T-helper 17 cell (primary cell): Measurements from ENCODE around the gene ARHGEF9. TPM values are rescaled to one million over a fixed set of nuclear protein-coding genes. Genes with fewer than 3 reads are reported as not detected.

Experiments
- ATAC-seq: fragments of 150-1000 bp; cut with Tn5 transposase; 2 replicates; pipeline ENCODE4 v1.10.0; 2021; ENCODE audit warnings: mild to moderate bottlenecking, moderate library complexity
- DNase-seq, 3 donors: peaks; one replicate each; pipeline versions ENCODE4 v3.0.0 to v3.0.0-alpha.2; 2020 to 2021
- H3K9me3 ChIP-seq: one replicate; pipeline ENCODE4 v1.7.0; 2013; ENCODE audit warnings: low read length, mild to moderate bottlenecking; ENCODE audit not compliant: control insufficient read depth, poor library complexity, severe bottlenecking
- H3K27ac Mint-ChIP-seq: one replicate; pipeline ENCODE4 v1.8.0; 2022; ENCODE audit warnings: mild to moderate bottlenecking, moderate library complexity, mixed read lengths
- H3K27me3 Mint-ChIP-seq: one replicate; pipeline ENCODE4 v1.8.0; 2022; ENCODE audit warnings: mixed read lengths
- H3K36me3 Mint-ChIP-seq: one replicate; pipeline ENCODE4 v1.8.0; 2022; ENCODE audit warnings: low read depth, mixed read lengths
- H3K4me1 Mint-ChIP-seq: one replicate; pipeline ENCODE4 v1.8.0; 2022; ENCODE audit warnings: mild to moderate bottlenecking, mixed read lengths
- H3K4me3 Mint-ChIP-seq: one replicate; pipeline ENCODE4 v1.8.0; 2022; ENCODE audit warnings: mild to moderate bottlenecking, moderate library complexity, mixed read lengths
- total RNA-seq, 4 donors: library from RNA in 2 of 4; stranded (reverse) in 2 of 4; gene quantifications; one replicate each; pipeline ENCODE4 v1.2.3 and lab custom pipeline; 2022 to 2026

Gene ARHGEF9
- total RNA-seq, 2 donors from 2014 or later, result 15.2 to 16.2 TPM

- Mint-ChIP-seq H3K4me1 (peaks cover 5% of the 10 kb centered on the region), H3K36me3 (no peaks in the 10 kb centered on the region), H3K27ac (peak overlapping the region; percentile 4), H3K27me3 (no peaks in the 10 kb centered on the region), H3K4me3 (no peak overlapping the region)
- DNase-seq (no peak), ATAC-seq (no peak)
- no peaks in the 10 kb centered on the region for H3K9me3 ChIP-seq
Measured at GRCh38 chrX:63739885-63740284, 45.1 kb downstream of the ARHGEF9 start.

GRCh38 chrX:63738696-63739095 is 46.3 kb downstream of the ARHGEF9 start:
- Mint-ChIP-seq H3K27me3 (no peaks in the 10 kb centered on the region), H3K4me3 (no peak overlapping the region), H3K36me3 (no peaks in the 10 kb centered on the region), H3K4me1 (peaks cover 5% of the 10 kb centered on the region), H3K27ac (peak overlapping the region; percentile 34)
- DNase-seq (no peak), ATAC-seq (no peak)
- H3K9me3 ChIP-seq, result no peaks in the 10 kb centered on the region

DNA sequence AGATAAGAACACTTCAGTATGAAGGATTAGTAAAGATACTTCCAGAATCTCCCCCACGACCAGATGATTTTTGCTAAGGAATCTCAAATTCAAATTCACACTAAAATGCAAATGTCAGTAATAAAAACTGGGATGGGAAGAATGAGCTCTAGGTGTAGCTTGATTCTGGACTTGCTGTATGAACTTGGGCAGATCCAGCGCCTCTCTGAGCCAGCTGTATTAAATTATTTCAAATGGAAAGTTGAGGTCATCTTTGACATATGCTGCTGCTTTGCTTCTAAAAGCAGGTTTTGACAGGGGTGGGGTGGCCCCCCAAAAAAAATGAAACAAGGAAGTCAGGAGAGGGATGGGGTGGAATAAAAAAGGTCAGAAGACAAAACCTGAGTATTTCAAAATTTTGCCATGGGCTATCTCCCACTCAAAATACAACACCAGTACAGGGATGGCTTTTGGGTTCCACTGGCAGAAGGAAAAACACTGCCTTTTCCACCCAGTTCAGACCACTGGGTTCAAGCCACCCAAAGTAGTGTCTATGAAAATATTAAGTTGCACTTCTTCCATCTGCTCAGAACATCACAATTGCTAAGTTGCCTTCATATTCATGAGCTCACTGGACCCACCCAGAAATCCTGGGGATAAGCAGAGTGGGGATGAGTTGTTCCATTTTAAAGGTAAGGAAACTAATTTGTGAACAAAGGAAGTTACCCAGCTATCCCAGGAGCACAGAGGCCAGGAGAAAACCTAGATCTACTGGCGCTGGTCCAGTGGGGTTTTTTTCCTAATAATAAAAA is 47.7 kb downstream of the ARHGEF9 start:
- ATAC-seq (no peak), DNase-seq (no peak)
- H3K9me3 ChIP-seq, result no peaks in the 10 kb centered on the region
- Mint-ChIP-seq H3K27me3 (no peaks in the 10 kb centered on the region), H3K36me3 (peaks cover under 1% of the 10 kb centered on the region), H3K27ac (no peak overlapping the region), H3K4me1 (peaks cover 7% of the 10 kb centered on the region), H3K4me3 (no peak overlapping the region)

GRCh38 chrX:63735882-63736281 is 49.1 kb downstream of the ARHGEF9 start:
- H3K27me3 Mint-ChIP-seq, result no peaks in the 10 kb centered on the region
- peaks cover 4% of the 10 kb centered on the region for H3K36me3 Mint-ChIP-seq
- DNase-seq (no peak), ATAC-seq (no peak)
- H3K4me1 Mint-ChIP-seq, result peaks cover 8% of the 10 kb centered on the region
- no peaks in the 10 kb centered on the region for H3K9me3 ChIP-seq
- no peak overlapping the region for H3K27ac Mint-ChIP-seq
- H3K4me3 Mint-ChIP-seq, result no peak overlapping the region

GRCh38 chrX:63720293-63720692 is 64.7 kb downstream of the ARHGEF9 start:
- Mint-ChIP-seq H3K36me3 (peaks cover 4% of the 10 kb centered on the region), H3K27ac (no peak overlapping the region)
- no peak for ATAC-seq

DNA sequence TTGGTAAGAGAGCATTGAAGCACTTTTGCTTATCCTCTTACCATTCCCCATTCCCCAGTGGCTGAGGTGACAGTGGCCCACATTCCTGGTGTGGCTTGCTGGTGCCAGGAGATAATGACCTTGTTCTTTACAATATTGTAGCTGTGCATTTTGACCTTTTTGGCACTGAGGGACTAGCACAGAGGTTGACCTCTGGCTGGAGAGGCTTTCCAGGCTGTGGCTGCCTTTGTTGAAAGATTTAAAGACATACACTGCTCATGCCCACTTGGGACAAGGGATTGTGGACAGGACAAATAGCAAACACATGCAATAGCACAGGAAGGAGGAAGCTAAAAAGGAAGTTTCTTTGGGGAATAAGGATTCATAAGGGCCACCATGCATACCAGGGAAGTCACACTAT is 65.4 kb downstream of the ARHGEF9 start:
- Mint-ChIP-seq H3K36me3 (peaks cover 4% of the 10 kb centered on the region), H3K4me3 (no peak overlapping the region), H3K27me3 (no peaks in the 10 kb centered on the region), H3K27ac (no peak overlapping the region), H3K4me1 (no peaks in the 10 kb centered on the region)
- DNase-seq, result no peak
- ATAC-seq, result no peak
- H3K9me3 ChIP-seq, result no peaks in the 10 kb centered on the region

More at GRCh38 chrX:63720293-63720692, 64.7 kb downstream of the ARHGEF9 start:
- H3K9me3 ChIP-seq, result no peaks in the 10 kb centered on the region
- H3K27me3 Mint-ChIP-seq, result no peaks in the 10 kb centered on the region
- H3K4me1 Mint-ChIP-seq, result no peaks in the 10 kb centered on the region
- no peak overlapping the region for H3K4me3 Mint-ChIP-seq
- no peak for DNase-seq

DNA sequence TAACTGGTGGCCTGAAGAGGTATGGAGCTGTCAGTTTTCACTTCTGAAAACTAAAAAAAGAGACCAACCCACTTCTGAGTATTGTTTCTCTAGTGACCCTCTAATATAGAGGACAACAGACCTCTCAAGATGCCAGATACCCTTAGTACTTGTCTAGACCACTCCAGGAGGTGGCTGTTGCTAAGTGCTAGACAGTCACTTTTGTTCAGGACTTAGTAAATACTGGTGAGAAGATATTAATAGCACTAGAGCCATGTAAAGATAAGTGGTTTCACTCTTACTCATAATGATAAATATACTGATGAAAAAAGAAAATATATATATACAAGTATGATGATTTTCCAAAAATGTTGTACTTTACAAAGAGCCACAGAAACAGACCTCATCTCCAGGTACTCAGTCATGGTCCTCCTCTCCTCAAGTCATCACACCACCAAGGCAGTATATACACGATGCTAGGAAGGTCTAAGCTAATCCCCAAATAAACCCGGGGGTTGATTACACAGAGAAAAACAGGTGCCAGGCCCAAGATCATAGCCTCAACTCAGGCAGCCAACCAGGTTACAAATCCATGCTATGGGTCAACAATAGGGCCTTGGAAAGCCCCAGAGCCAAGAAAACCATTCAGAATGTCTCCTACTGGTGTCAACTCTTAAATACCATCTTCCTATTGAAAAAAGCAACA is 66.9 kb downstream of the ARHGEF9 start:
- Mint-ChIP-seq H3K36me3 (peaks cover 5% of the 10 kb centered on the region), H3K4me1 (no peaks in the 10 kb centered on the region)

GRCh38 chrX:63713526-63713925 is 71.5 kb downstream of the ARHGEF9 start:
- Mint-ChIP-seq H3K27me3 (no peaks in the 10 kb centered on the region), H3K27ac (no peak overlapping the region), H3K36me3 (peaks cover 7% of the 10 kb centered on the region), H3K4me3 (no peak overlapping the region), H3K4me1 (peaks cover 3% of the 10 kb centered on the region)
- DNase-seq, result no peak
- no peak for ATAC-seq
- no peaks in the 10 kb centered on the region for H3K9me3 ChIP-seq

More for the DNA sequence above, 66.9 kb downstream of the ARHGEF9 start:
- H3K27ac Mint-ChIP-seq, result no peak overlapping the region
- DNase-seq (no peak), ATAC-seq (no peak)
- no peak overlapping the region for H3K4me3 Mint-ChIP-seq
- H3K9me3 ChIP-seq, result no peaks in the 10 kb centered on the region
- H3K27me3 Mint-ChIP-seq, result no peaks in the 10 kb centered on the region

DNA sequence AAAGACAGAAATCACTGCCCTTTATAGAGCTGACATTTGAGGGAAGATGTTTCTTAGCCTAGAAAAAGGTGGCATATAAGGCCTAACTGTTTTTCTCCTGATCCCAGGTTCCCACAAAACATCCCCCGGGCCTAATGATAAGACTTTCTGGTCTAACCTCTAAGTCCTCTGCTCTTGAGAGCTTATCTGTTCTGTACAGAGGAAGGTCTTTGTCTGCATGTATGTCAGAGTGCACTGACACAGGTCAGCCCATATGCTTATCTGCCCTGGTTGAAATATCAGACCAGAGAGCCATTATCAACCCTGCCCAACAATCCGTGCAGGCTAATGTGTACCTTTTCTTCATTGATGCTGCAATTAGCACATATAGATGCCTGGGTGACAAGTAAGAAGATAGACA is 76.2 kb downstream of the ARHGEF9 start:
- H3K36me3 Mint-ChIP-seq, result peaks cover 8% of the 10 kb centered on the region
- H3K9me3 ChIP-seq, result no peaks in the 10 kb centered on the region
- H3K27me3 Mint-ChIP-seq, result no peaks in the 10 kb centered on the region
- H3K4me1 Mint-ChIP-seq, result peaks cover 3% of the 10 kb centered on the region
- DNase-seq (no peak), ATAC-seq (no peak)
- H3K4me3 Mint-ChIP-seq, result no peak overlapping the region
- no peak overlapping the region for H3K27ac Mint-ChIP-seq

- H3K9me3 ChIP-seq, result no peaks in the 10 kb centered on the region
- Mint-ChIP-seq H3K4me3 (no peak overlapping the region), H3K36me3 (peaks cover 9% of the 10 kb centered on the region), H3K4me1 (peaks cover 3% of the 10 kb centered on the region), H3K27ac (no peak overlapping the region), H3K27me3 (no peaks in the 10 kb centered on the region)
- DNase-seq (no peak), ATAC-seq (no peak)
Measured at GRCh38 chrX:63702556-63702955, 82.5 kb downstream of the ARHGEF9 start.

- no peaks in the 10 kb centered on the region for H3K27me3 Mint-ChIP-seq
- peaks cover 7% of the 10 kb centered on the region for H3K4me1 Mint-ChIP-seq
- H3K9me3 ChIP-seq, result no peaks in the 10 kb centered on the region
- H3K4me3 Mint-ChIP-seq, result no peak overlapping the region
- peaks cover 7% of the 10 kb centered on the region for H3K36me3 Mint-ChIP-seq
- ATAC-seq (peak; percentile 42), DNase-seq (no peak)
- H3K27ac Mint-ChIP-seq, result no peak overlapping the region
Measured at GRCh38 chrX:63686878-63687714, 97.9 kb downstream of the ARHGEF9 start.

- H3K27me3 Mint-ChIP-seq, result no peaks in the 10 kb centered on the region
- peaks cover 7% of the 10 kb centered on the region for H3K36me3 Mint-ChIP-seq
- no peaks in the 10 kb centered on the region for H3K9me3 ChIP-seq
- no peak for DNase-seq
- no peak overlapping the region for H3K27ac Mint-ChIP-seq
- no peak overlapping the region for H3K4me3 Mint-ChIP-seq
- H3K4me1 Mint-ChIP-seq, result peaks cover 6% of the 10 kb centered on the region
- ATAC-seq, result no peak
Measured at GRCh38 chrX:63680423-63680822, 104.6 kb downstream of the ARHGEF9 start.

DNA sequence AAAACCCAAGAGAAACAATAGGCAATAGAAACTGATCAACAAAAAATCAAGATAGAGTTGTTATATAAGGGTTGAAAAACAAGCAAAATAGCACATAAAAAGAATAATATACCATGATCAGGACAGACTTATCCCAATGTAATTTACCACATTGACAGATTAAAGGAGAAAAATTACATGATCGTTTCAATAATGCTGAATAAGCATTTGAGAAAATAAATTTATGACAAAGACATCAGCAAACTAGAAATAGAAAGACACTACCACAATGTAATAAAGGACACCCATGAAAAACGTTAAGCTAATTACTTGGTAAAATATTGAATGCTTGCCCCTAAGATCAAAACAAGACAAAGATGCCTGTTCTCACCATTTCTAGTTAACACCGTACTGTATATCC is 105.6 kb downstream of the ARHGEF9 start:
- H3K9me3 ChIP-seq, result no peaks in the 10 kb centered on the region
- Mint-ChIP-seq H3K27ac (no peak overlapping the region), H3K4me1 (peaks cover 5% of the 10 kb centered on the region), H3K4me3 (no peak overlapping the region), H3K27me3 (no peaks in the 10 kb centered on the region), H3K36me3 (peaks cover 7% of the 10 kb centered on the region)
- DNase-seq (no peak), ATAC-seq (no peak)
